GM19395 (cell line): ENCODE results near the gene KHDC4.

Experiments used
- ATAC-seq: cut with Tn5 transposase; IDR thresholded peaks from one replicate; pipeline ENCODE4 v1.9.1; 2021; ENCODE audit warnings: mild to moderate bottlenecking, moderate library complexity; ENCODE audit not compliant: unreplicated experiment

The KHDC4 gene

GRCh38 chr1:155970531-155971167, 36.4 kb upstream of the KHDC4 start:
- ATAC-seq, result no peak

- no peak for ATAC-seq
Observed at GRCh38 chr1:155969377-155969791, 35.2 kb upstream of the KHDC4 start.

- ATAC-seq, result no peak
Observed at GRCh38 chr1:155968670-155969069, 34.5 kb upstream of the KHDC4 start.

- no peak for ATAC-seq
Observed at GRCh38 chr1:155968051-155968400, 33.8 kb upstream of the KHDC4 start.

- ATAC-seq, result no peak
Observed at GRCh38 chr1:155967341-155968050, 33.3 kb upstream of the KHDC4 start.

GRCh38 chr1:155966750-155967149, 32.5 kb upstream of the KHDC4 start:
- ATAC-seq, result no peak

- ATAC-seq, result no peak
Observed at GRCh38 chr1:155966135-155966534, 31.9 kb upstream of the KHDC4 start.

GRCh38 chr1:155964193-155964592, 30.0 kb upstream of the KHDC4 start:
- no peak for ATAC-seq

- no peak for ATAC-seq
Observed at GRCh38 chr1:155962599-155963211, 28.5 kb upstream of the KHDC4 start.

GRCh38 chr1:155961937-155962336, 27.7 kb upstream of the KHDC4 start:
- ATAC-seq, result no peak

- no peak for ATAC-seq
Observed at GRCh38 chr1:155960081-155960745, 26.0 kb upstream of the KHDC4 start.

- no peak for ATAC-seq
Observed at GRCh38 chr1:155957411-155957915, 23.2 kb upstream of the KHDC4 start.

GRCh38 chr1:155954645-155955044, 20.4 kb upstream of the KHDC4 start:
- no peak for ATAC-seq

- ATAC-seq, result no peak
Observed at GRCh38 chr1:155952505-155952890, 18.3 kb upstream of the KHDC4 start.

- no peak for ATAC-seq
Observed at GRCh38 chr1:155951753-155952504, 17.7 kb upstream of the KHDC4 start.

GRCh38 chr1:155950829-155951228, 16.6 kb upstream of the KHDC4 start:
- no peak for ATAC-seq

- no peak for ATAC-seq
Observed at GRCh38 chr1:155947741-155948140, 13.5 kb upstream of the KHDC4 start.

- no peak for ATAC-seq
Observed at GRCh38 chr1:155947292-155947691, 13.1 kb upstream of the KHDC4 start.

GRCh38 chr1:155946633-155947219, 12.5 kb upstream of the KHDC4 start:
- ATAC-seq, result peak; percentile 7

- no peak for ATAC-seq
Observed at GRCh38 chr1:155944444-155944799, 10.2 kb upstream of the KHDC4 start.
